Small intestine (tissue), 7 donors: ENCODE data around the gene SECISBP2. TPM values are rescaled to one million over a fixed set of nuclear protein-coding genes. Genes with fewer than 3 reads are reported as not detected.

Source experiments
- DNase-seq, 2 donors: peaks; one replicate each; pipeline versions ENCODE4 v3.0.0 to v3.0.0-alpha.2; 2013
- FAIRE-seq: peaks from 2 replicates; lab custom pipeline; 2012; peaks lifted over from hg19 to GRCh38; lab: Jason Lieb, UNC
- H3K27ac ChIP-seq, 3 donors: one replicate each; pipeline ENCODE4 v1.5.1; 2013; ENCODE audit warnings: low read length in 2 of 3, mild to moderate bottlenecking in 2 of 3, control low read depth in 1 of 3, inconsistent platforms in 1 of 3, low read depth in 1 of 3, moderate library complexity in 1 of 3
- H3K27me3 ChIP-seq, 3 donors: one replicate each; pipeline ENCODE4 v1.6.1; 2013; ENCODE audit warnings: low read length in 3 of 3, inconsistent platforms in 1 of 3; ENCODE audit not compliant: control insufficient read depth in 3 of 3, insufficient read depth in 3 of 3
- H3K36me3 ChIP-seq, 3 donors: one replicate each; pipeline ENCODE4 v1.6.1; 2013; ENCODE audit warnings: low read length in 3 of 3, inconsistent platforms in 1 of 3, low read depth in 1 of 3, mild to moderate bottlenecking in 1 of 3, moderate library complexity in 1 of 3; ENCODE audit not compliant: control insufficient read depth in 3 of 3, insufficient read depth in 2 of 3
- H3K4me1 ChIP-seq, 3 donors: one replicate each; pipeline ENCODE4 v1.6.1; 2013; ENCODE audit warnings: low read length in 2 of 3, inconsistent platforms in 1 of 3, low read depth in 1 of 3, mild to moderate bottlenecking in 1 of 3, moderate library complexity in 1 of 3; ENCODE audit not compliant: control insufficient read depth in 3 of 3, insufficient read depth in 2 of 3
- H3K4me3 ChIP-seq, 3 donors: one replicate each; pipeline ENCODE4 v1.5.1; 2013; ENCODE audit warnings: low read length in 3 of 3, control low read depth in 1 of 3, inconsistent platforms in 1 of 3, low read depth in 1 of 3, mild to moderate bottlenecking in 1 of 3, moderate library complexity in 1 of 3
- H3K9me3 ChIP-seq, 2 donors: one replicate each; pipeline ENCODE4 v1.6.1; 2013; ENCODE audit warnings: low read depth in 1 of 2, low read length in 1 of 2; ENCODE audit not compliant: control insufficient read depth in 2 of 2, insufficient read depth in 1 of 2
- WGBS, 3 donors: extraction: QIAGEN DNeasy Blood & Tissue Kit; methylation state at CpG; one replicate each; pipeline ENCODE4 v1.1.7; 2013; 5-methylcytosine and 5-hydroxymethylcytosine counted together
- polyA plus RNA-seq, 4 donors: library from polyadenylated mRNA; stranded (reverse) in 3 of 4; unstranded in 1 of 4; fragments of 200-250 nt in 3 of 4; fragments of 120-200 nt in 1 of 4; gene quantifications; one replicate each; pipeline versions ENCODE4 v1.2.1 to v1.2.3, GENCODE V29; 2013
- donor health status: healthy with polysubstance abuse.
- donor health status: control.
- donor health status: control.
- donor health status: Bipolar disorder and iron deficiency.
- donor health status: healthy.

The SECISBP2 gene
- polyA plus RNA-seq, 4 donors: 17.6 to 69.2 (median 25.3) TPM

DNA sequence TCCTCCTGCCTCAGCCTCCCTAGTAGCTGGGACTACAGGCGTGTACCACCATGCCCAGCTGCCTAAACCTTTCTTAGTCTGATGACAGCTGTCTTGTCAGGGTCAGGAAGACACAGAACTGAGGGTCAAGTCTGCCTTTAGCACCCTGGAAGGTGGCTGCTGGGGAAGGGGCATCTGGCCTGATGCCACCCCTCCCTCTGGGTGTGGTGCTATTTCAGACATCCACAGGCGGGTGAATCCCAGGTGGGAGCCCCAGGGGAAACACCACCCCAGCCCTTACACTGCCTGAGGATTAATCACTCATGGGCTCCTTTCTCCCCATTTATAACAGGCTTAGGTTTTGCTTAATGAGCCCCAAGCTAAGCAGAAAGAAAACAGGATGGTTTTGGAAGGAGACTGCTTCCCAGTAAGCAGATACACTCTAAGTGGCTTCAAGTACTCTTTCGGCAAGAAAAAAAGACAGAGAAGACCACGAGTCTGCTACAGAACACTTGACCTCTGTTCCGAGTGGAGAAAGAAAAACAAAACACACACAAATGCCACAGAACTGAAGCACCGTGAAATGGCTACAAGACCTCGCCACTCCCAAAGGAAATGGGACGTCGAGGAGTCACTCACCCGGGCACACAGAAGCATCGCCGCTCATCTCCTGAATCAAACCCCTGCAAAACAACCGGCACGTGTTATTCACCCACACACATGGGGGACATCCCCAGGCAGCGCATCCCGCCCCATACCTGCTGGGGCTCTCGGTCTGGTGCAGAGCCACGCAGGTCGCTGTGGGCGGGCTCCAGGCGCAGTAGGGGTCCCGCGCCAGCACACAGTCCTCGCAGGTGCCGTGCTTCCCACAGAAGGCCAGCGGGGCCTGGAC lies 62.4 kb downstream of the SECISBP2 start:
- no peaks in the 10 kb centered on the region for H3K9me3 ChIP-seq
- H3K4me1 ChIP-seq: no peaks in the 10 kb centered on the region
- FAIRE-seq (no peak), DNase-seq (no peak)
- WGBS, 3 donors: 84 to 91% (median 91%) methylated on average over 26 of the region's 26 CpGs
- peaks cover 0 to 87% (median 2%) of the 10 kb centered on the region in 3 donors for H3K36me3 ChIP-seq
- peak overlapping the region in 1 of 3 donors; percentile 32 for H3K27ac ChIP-seq
- no peak overlapping the region for H3K4me3 ChIP-seq
- H3K27me3 ChIP-seq: no peaks in the 10 kb centered on the region

- no peaks in the 10 kb centered on the region for H3K4me1 ChIP-seq
- H3K9me3 ChIP-seq: no peaks in the 10 kb centered on the region
- no peak overlapping the region for H3K4me3 ChIP-seq
- H3K36me3 ChIP-seq: peaks cover 2 to 91% (median 2%) of the 10 kb centered on the region in 3 donors
- DNase-seq (no peak), FAIRE-seq (no peak)
- 87 to 96% (median 92%) methylated on average over 4 of the region's 4 CpGs for WGBS, 3 donors
- no peaks in the 10 kb centered on the region for H3K27me3 ChIP-seq
- no peak overlapping the region for H3K27ac ChIP-seq
Observed at GRCh38 chr9:89381308-89381609, 63.0 kb downstream of the SECISBP2 start.

DNA sequence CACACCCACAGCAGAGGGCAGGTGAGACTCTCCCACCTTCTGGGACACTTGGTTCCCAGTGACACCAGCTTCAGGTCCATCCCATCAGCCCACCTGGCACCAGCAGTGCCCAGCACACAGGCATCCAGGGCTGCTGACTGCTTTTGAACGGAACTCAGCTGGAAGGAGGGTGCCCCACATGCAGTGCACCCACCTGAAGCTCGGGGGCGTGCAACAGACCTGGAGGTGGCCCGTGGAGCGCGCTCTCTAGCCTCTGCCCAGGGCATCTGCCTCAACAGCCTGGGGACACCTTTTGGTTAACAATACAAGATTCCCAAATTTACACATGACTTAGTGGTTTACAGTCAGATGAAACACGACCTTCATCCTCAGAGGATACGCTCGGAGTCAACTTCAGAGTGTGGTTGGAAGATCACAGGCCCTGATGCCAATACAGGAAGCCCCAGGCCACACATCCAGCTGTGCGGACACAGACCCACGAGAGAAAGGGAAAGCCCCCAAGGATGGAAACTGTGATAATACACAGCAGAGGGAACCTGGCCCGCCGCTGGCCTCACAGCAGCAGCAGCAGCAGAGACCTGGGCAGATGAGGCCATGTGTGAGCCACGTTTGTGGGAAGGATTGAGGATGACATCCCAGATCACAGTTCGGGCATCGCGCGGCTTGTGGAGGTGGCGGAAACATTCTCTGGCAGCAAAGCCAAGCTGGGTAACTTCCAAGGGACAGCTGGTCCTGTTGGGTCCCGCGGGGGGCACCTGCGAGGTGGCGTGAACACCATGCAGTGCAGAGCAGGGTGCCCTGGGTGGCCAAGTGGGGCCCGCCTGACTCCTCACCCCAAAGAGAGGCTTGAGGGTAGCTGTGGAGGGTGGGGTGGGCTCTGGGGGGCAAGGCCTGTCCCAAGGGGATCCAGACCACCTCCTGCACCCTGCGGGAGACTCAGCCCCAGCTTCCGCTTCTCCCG lies 64.0 kb downstream of the SECISBP2 start:
- no peak overlapping the region for H3K27ac ChIP-seq
- DNase-seq (no peak), FAIRE-seq (no peak)
- no peaks in the 10 kb centered on the region for H3K9me3 ChIP-seq
- H3K27me3 ChIP-seq: no peaks in the 10 kb centered on the region
- H3K4me3 ChIP-seq: no peak overlapping the region
- WGBS, 3 donors: 80 to 85% (median 83%) methylated on average over 27 of the region's 27 CpGs
- peaks cover 2 to 92% (median 2%) of the 10 kb centered on the region in 3 donors for H3K36me3 ChIP-seq
- H3K4me1 ChIP-seq: no peaks in the 10 kb centered on the region

DNA sequence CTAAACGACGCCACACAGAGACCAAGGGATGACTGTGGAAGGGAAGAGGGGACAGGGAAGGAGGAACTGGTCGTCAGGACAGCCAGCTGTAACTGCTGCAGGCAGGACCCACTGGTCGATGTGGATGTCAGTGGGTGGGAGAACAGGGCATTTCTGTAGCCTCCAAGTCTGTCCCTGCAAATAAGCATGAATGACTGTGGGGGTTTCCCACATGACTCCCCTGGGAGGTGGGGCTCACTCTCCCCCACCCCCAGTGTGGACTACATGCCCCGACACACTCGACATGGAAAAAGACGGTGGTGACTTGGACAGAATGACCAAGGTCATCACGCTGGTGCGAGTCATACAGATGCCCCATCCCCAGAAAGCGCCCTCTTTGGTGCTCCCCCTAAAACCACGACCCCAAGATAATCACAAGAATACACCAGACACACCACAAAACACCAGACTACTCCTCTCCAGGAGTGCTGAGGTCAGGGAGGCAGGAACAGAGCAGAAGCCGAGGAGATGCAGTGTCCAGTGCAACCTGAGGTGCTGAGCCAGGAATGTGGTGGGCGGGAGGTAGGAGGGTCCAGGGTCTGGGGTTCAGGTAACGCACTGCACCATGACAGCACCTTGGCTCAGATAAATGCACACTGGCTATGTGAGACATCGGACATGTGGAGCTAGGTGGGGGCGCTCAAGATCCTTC lies 64.9 kb downstream of the SECISBP2 start:
- WGBS, 3 donors: 82 to 88% (median 86%) methylated on average over 16 of the region's 16 CpGs
- FAIRE-seq (no peak), DNase-seq (no peak)
- H3K27me3 ChIP-seq: no peaks in the 10 kb centered on the region
- no peaks in the 10 kb centered on the region for H3K9me3 ChIP-seq
- H3K4me1 ChIP-seq: peaks cover 0 to 4% (median 0%) of the 10 kb centered on the region in 3 donors
- no peak overlapping the region for H3K27ac ChIP-seq
- H3K36me3 ChIP-seq: peaks cover 2 to 93% (median 4%) of the 10 kb centered on the region in 3 donors
- no peak overlapping the region for H3K4me3 ChIP-seq

DNA sequence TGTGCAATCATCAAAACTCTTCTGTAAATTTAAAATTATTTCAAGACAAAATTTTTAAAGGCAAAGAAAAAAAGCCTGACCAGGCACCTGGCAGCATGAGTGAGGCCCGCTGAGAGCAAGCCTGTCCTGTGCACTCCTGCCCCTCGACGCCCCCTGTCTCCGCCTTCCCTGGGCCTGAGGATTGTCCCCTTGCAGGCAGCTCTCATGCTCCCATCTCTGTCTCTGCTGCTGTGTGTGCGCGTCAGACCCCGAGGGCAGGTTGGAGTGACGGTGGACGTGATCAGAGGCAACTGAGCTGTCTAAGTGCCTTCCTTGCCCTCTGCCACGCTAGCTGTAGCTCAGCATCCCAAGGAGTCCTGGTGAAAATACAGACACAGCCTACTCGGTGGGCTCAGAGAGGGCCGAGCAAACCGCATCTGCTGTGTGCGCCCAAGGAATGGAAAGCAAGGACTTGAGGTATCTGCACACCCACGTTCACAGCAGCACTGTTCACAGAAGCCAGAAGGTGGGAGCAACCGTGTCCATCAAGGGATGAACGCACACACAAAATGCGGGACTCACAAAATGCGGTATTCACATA lies 65.5 kb downstream of the SECISBP2 start:
- Histone ChIP-seq H3K27ac (no peak overlapping the region), H3K4me1 (peaks cover 0 to 4% (median 0%) of the 10 kb centered on the region in 3 donors), H3K9me3 (no peaks in the 10 kb centered on the region), H3K4me3 (no peak overlapping the region), H3K36me3 (peaks cover 2 to 92% (median 4%) of the 10 kb centered on the region in 3 donors), H3K27me3 (no peaks in the 10 kb centered on the region)
- no peak for FAIRE-seq
- 93 to 94% (median 93%) methylated on average over 19 of the region's 19 CpGs for WGBS, 3 donors
- DNase-seq: no peak

DNA sequence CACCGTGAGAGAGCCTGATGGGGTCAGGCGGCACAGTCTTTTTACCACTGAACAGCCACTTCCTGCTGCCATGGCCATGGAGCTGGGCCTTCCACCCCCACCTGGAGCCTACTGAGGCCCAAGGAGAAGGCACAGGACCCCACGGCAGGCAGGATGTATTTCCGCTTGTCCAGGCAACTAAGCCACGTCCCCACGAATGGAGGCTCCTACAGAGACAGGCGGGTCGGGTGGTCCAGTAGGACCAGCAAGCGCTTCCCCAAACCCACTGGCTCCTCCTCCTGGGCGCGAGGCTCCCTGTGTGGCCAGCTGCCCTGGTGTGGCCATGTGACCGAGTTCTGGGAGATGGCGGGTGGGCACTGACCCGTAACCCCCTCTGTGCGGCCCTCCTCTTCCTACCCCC lies 66.5 kb downstream of the SECISBP2 start:
- WGBS, 3 donors: 94% methylated on average over 15 of the region's 15 CpGs
- Histone ChIP-seq H3K27me3 (no peaks in the 10 kb centered on the region), H3K36me3 (peaks cover 3 to 90% (median 7%) of the 10 kb centered on the region in 3 donors), H3K4me3 (no peak overlapping the region), H3K9me3 (no peaks in the 10 kb centered on the region), H3K4me1 (peaks cover 0 to 4% (median 0%) of the 10 kb centered on the region in 3 donors), H3K27ac (no peak overlapping the region)
- FAIRE-seq (no peak), DNase-seq (no peak)

- no peaks in the 10 kb centered on the region for H3K27me3 ChIP-seq
- H3K9me3 ChIP-seq: no peaks in the 10 kb centered on the region
- H3K4me3 ChIP-seq: no peak overlapping the region
- H3K36me3 ChIP-seq: peaks cover 6 to 92% (median 7%) of the 10 kb centered on the region in 3 donors
- H3K4me1 ChIP-seq: peaks cover 0 to 4% (median 0%) of the 10 kb centered on the region in 3 donors
- DNase-seq (no peak), FAIRE-seq (no peak)
- 92 to 96% (median 94%) methylated on average over 11 of the region's 11 CpGs for WGBS, 3 donors
- H3K27ac ChIP-seq: no peak overlapping the region
Observed at GRCh38 chr9:89386206-89386605, 67.9 kb downstream of the SECISBP2 start.
